Measurements from ENCODE around the gene NMNAT1. TPM values are rescaled to one million over a fixed set of nuclear protein-coding genes. Genes with fewer than 3 reads are reported as not detected.
"Not testable (repeated sequence)": the region's sequence is repeated elsewhere in the genome, so short reads cannot be mapped to it uniquely, and the experiment has no call there.

Gene NMNAT1
- total RNA-seq, 1 donor from 2014 or later = 5.0 TPM

GRCh38 chr1:9909234-9910046, 33.8 kb upstream of the NMNAT1 start:
- peak overlapping the region; percentile 91 for H3K4me3 Mint-ChIP-seq
- intact Hi-C loops (cut with micrococcal nuclease) = loop anchor here (1.0 to 2.0 kb wide), 13 partner anchors 34 to 1353 kb away; partner anchors contain the start of genes CENPS, KIF1B, LZIC and MTOR
- peak; percentile 14 for DNase-seq (ENCODE audit: low spot score)
- H3K4me1 Mint-ChIP-seq (ENCODE audit: low read depth) = peaks cover 30% of the 10 kb centered on the region
- peak overlapping the region; percentile 85 for H3K27ac Mint-ChIP-seq
- H3K36me3 Mint-ChIP-seq (ENCODE audit: low read depth) = no peaks in the 10 kb centered on the region
- peaks cover 5% of the 10 kb centered on the region for H3K27me3 Mint-ChIP-seq (ENCODE audit: insufficient read depth)
- no peaks in the 10 kb centered on the region for H3K9me3 Mint-ChIP-seq

GRCh38 chr1:9910076-9910422, 33.2 kb upstream of the NMNAT1 start, which contains the start of gene CTNNBIP1:
CTNNBIP1 (minus strand) TSS chr1:9910269; CDS start chr1:9872064, 38,205 bp downstream.
- no peaks in the 10 kb centered on the region for H3K36me3 Mint-ChIP-seq (ENCODE audit: low read depth)
- no peak for DNase-seq (ENCODE audit: low spot score)
- H3K27ac Mint-ChIP-seq = peak within 1 kb of the TSS; percentile 97
- intact Hi-C loops (cut with micrococcal nuclease) = loop anchor here (1.0 to 2.0 kb wide), 13 partner anchors 33 to 1353 kb away; partner anchors contain the start of genes CENPS, KIF1B, LZIC and MTOR
- peaks cover 7% of the 10 kb centered on the region for H3K27me3 Mint-ChIP-seq (ENCODE audit: insufficient read depth)
- H3K9me3 Mint-ChIP-seq = no peaks in the 10 kb centered on the region
- peaks cover 30% of the 10 kb centered on the region for H3K4me1 Mint-ChIP-seq (ENCODE audit: low read depth)
- peak within 1 kb of the TSS; percentile 92 for H3K4me3 Mint-ChIP-seq

GRCh38 chr1:9910423-9911178, 32.7 kb upstream of the NMNAT1 start:
- H3K27me3 Mint-ChIP-seq (ENCODE audit: insufficient read depth) = peaks cover 7% of the 10 kb centered on the region
- peak overlapping the region; percentile 92 for H3K4me3 Mint-ChIP-seq
- H3K9me3 Mint-ChIP-seq = no peaks in the 10 kb centered on the region
- intact Hi-C loops (cut with micrococcal nuclease) = loop anchor here (1.0 to 2.0 kb wide), 13 partner anchors 33 to 1352 kb away; partner anchors contain the start of genes CENPS, KIF1B, LZIC and MTOR
- peak overlapping the region; percentile 97 for H3K27ac Mint-ChIP-seq
- H3K4me1 Mint-ChIP-seq (ENCODE audit: low read depth) = peaks cover 30% of the 10 kb centered on the region
- DNase-seq (ENCODE audit: low spot score) = peak; percentile 100
- no peaks in the 10 kb centered on the region for H3K36me3 Mint-ChIP-seq (ENCODE audit: low read depth)

- peaks cover 7% of the 10 kb centered on the region for H3K27me3 Mint-ChIP-seq (ENCODE audit: insufficient read depth)
- no peaks in the 10 kb centered on the region for H3K9me3 Mint-ChIP-seq
- peak overlapping the region; percentile 65 for H3K4me3 Mint-ChIP-seq
- intact Hi-C loops (cut with micrococcal nuclease) = no loop called here
- DNase-seq (ENCODE audit: low spot score) = no peak
- H3K4me1 Mint-ChIP-seq (ENCODE audit: low read depth) = peaks cover 30% of the 10 kb centered on the region
- H3K27ac Mint-ChIP-seq = peak overlapping the region; percentile 36
- no peaks in the 10 kb centered on the region for H3K36me3 Mint-ChIP-seq (ENCODE audit: low read depth)
These were observed 30.9 kb upstream of the NMNAT1 start for GRCh38 chr1:9912264-9912936.

DNA sequence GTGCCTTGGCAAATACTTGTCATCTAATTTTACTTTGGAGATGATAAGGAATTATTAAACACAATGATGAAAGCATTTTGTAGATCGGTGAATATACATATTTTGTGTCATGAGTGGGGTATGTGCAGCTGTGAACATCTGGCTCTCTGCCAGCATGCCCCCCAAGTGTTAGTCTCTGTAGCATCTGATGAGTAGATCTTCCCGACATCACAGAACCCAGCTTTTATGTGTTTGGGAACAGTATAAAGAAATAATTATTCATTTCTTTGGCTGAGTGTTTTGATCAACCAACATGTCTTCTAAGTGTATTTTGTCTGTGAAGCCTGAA, 28.7 kb upstream of the NMNAT1 start:
- Mint-ChIP-seq H3K4me3 (no peak overlapping the region), H3K27ac (no peak overlapping the region), H3K4me1 (ENCODE audit: low read depth) (peaks cover 19% of the 10 kb centered on the region), H3K27me3 (ENCODE audit: insufficient read depth) (peaks cover 9% of the 10 kb centered on the region), H3K9me3 (no peaks in the 10 kb centered on the region), H3K36me3 (ENCODE audit: low read depth) (no peaks in the 10 kb centered on the region)
- no peak for DNase-seq (ENCODE audit: low spot score)
- intact Hi-C loops (cut with micrococcal nuclease) = no loop called here

DNA sequence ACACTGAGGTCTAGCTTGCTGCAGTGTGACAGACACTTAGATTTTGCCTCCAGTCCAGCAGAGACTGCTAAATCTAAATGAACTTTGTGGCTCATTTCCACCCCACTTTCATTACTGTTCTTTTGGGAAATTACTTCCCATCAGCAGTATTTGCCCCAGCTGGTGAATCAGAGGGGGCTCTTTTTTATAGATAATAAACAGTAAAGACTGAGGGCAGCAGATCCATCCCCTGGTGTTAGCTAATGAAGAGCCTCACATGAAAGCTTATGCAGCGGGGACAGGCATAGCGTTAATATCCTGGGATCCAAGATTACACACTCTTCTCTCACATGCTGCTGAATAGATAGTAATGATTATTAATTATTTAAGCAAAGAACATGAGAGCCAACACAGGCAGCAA, 26.8 kb upstream of the NMNAT1 start:
- Mint-ChIP-seq H3K27me3 (ENCODE audit: insufficient read depth) (peaks cover 9% of the 10 kb centered on the region), H3K4me1 (ENCODE audit: low read depth) (peaks cover 9% of the 10 kb centered on the region), H3K36me3 (ENCODE audit: low read depth) (no peaks in the 10 kb centered on the region), H3K4me3 (no peak overlapping the region), H3K9me3 (no peaks in the 10 kb centered on the region), H3K27ac (no peak overlapping the region)
- no peak for DNase-seq (ENCODE audit: low spot score)
- intact Hi-C loops (cut with micrococcal nuclease) = no loop called here

DNA sequence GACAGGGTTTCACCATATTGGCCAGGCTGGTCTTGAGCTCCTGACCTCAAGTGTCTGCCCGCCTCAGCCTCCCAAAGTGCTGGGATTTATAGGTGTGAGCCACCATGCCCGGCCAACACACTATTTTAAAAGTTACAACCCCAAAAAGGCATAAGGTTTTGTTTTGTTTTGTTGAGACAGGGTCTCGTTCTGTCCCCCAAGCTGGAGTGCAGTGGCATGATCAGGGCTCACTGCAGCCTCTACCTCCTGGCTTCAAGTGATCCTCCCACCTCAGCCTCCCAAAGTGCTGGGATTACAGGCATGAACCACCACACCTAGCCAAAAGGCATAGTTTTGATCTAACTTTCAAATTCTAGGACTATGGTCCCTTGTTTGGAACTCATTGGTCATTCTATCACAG, 25.8 kb upstream of the NMNAT1 start:
- H3K27me3 Mint-ChIP-seq (ENCODE audit: insufficient read depth); intact Hi-C loops (cut with micrococcal nuclease); H3K27ac Mint-ChIP-seq; H3K4me1 Mint-ChIP-seq (ENCODE audit: low read depth); H3K9me3 Mint-ChIP-seq; H3K4me3 Mint-ChIP-seq; DNase-seq (ENCODE audit: low spot score); H3K36me3 Mint-ChIP-seq (ENCODE audit: low read depth): not testable (repeated sequence)

DNA sequence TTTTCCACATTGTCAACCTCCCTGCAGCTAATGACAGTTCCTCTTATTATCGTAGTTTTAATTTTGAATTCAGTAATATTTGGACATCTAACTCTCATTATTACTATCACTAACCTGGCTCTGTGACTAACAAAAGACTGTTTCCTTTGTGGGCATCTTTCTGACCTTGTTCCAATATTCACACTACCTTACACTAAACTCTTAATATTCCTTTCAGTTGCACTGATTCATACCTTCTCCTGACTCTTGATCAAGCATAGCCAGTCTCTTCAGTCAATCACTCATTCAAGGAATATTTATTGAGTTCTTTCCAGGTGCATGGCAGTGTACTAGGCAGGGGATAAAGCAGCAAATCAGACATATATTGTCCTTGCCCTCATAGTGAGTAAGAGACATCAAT, 25.4 kb upstream of the NMNAT1 start:
- Mint-ChIP-seq H3K9me3 (no peaks in the 10 kb centered on the region), H3K27ac (no peak overlapping the region), H3K4me3 (no peak overlapping the region), H3K27me3 (ENCODE audit: insufficient read depth) (peaks cover 9% of the 10 kb centered on the region), H3K36me3 (ENCODE audit: low read depth) (no peaks in the 10 kb centered on the region), H3K4me1 (ENCODE audit: low read depth) (no peaks in the 10 kb centered on the region)
- DNase-seq (ENCODE audit: low spot score) = no peak
- intact Hi-C loops (cut with micrococcal nuclease) = no loop called here

DNA sequence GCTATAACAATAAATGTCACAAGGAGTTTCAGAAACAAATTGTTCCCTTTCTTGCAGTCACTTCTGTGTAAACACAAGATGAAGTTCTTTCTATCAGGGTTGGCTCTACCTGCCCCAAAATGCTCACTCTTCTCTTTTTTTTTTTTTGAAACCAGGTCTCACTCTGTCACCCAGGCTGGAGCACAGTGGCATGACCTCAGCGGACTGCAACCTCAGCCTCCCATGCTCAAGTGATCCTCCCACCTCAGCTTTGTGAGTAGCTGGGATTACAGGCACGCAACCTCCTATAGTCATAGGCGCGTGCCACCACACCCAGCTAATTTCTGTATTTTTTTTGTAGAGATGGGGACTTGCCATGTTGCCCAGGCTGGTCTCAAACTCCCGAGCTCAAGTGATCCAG, 22.7 kb upstream of the NMNAT1 start:
- H3K36me3 Mint-ChIP-seq (ENCODE audit: low read depth) = no peaks in the 10 kb centered on the region
- intact Hi-C loops (cut with micrococcal nuclease) = no loop called here
- H3K27me3 Mint-ChIP-seq (ENCODE audit: insufficient read depth) = peaks cover 6% of the 10 kb centered on the region
- H3K9me3 Mint-ChIP-seq = no peaks in the 10 kb centered on the region
- H3K4me3 Mint-ChIP-seq = no peak overlapping the region
- no peaks in the 10 kb centered on the region for H3K4me1 Mint-ChIP-seq (ENCODE audit: low read depth)
- no peak for DNase-seq (ENCODE audit: low spot score)
- no peak overlapping the region for H3K27ac Mint-ChIP-seq

- Mint-ChIP-seq H3K27me3 (ENCODE audit: insufficient read depth) (peaks cover 2% of the 10 kb centered on the region), H3K36me3 (ENCODE audit: low read depth) (peaks cover 2% of the 10 kb centered on the region), H3K9me3 (no peaks in the 10 kb centered on the region), H3K4me1 (ENCODE audit: low read depth) (no peaks in the 10 kb centered on the region), H3K4me3 (no peak overlapping the region), H3K27ac (no peak overlapping the region)
- DNase-seq (ENCODE audit: low spot score) = no peak
- intact Hi-C loops (cut with micrococcal nuclease) = no loop called here
These were observed 20.9 kb upstream of the NMNAT1 start for GRCh38 chr1:9922342-9922741.

GRCh38 chr1:9927259-9927658, 16.0 kb upstream of the NMNAT1 start:
- Mint-ChIP-seq H3K27me3 (ENCODE audit: insufficient read depth) (no peaks in the 10 kb centered on the region), H3K36me3 (ENCODE audit: low read depth) (peaks cover 10% of the 10 kb centered on the region), H3K9me3 (no peaks in the 10 kb centered on the region), H3K4me3 (no peak overlapping the region), H3K4me1 (ENCODE audit: low read depth) (no peaks in the 10 kb centered on the region), H3K27ac (no peak overlapping the region)
- DNase-seq (ENCODE audit: low spot score) = no peak
- intact Hi-C loops (cut with micrococcal nuclease) = no loop called here

- intact Hi-C loops (cut with micrococcal nuclease) = no loop called here
- peaks cover 18% of the 10 kb centered on the region for H3K36me3 Mint-ChIP-seq (ENCODE audit: low read depth)
- no peaks in the 10 kb centered on the region for H3K9me3 Mint-ChIP-seq
- H3K27ac Mint-ChIP-seq = no peak overlapping the region
- no peaks in the 10 kb centered on the region for H3K4me1 Mint-ChIP-seq (ENCODE audit: low read depth)
- no peaks in the 10 kb centered on the region for H3K27me3 Mint-ChIP-seq (ENCODE audit: insufficient read depth)
- H3K4me3 Mint-ChIP-seq = no peak overlapping the region
- no peak for DNase-seq (ENCODE audit: low spot score)
These were observed 13.6 kb upstream of the NMNAT1 start for GRCh38 chr1:9929431-9930385.
